ENCODE data around the gene VPS13C. TPM values are rescaled to one million over a fixed set of nuclear protein-coding genes. Genes with fewer than 3 reads are reported as not detected.
A peak's percentile ranks its signal among the peaks of the same experiment; 100 is the strongest.

VPS13C gene
- polyA plus RNA-seq, 3 donors: 12.0 to 32.2 (median 18.4) TPM

- Mint-ChIP-seq H3K27ac (no peak overlapping the region), H3K9me3 (no peaks in the 10 kb centered on the region), H3K4me3 (no peak overlapping the region), H3K4me1 (no peaks in the 10 kb centered on the region), H3K27me3 (ENCODE audit: low read depth in 3 of 3) (no peaks in the 10 kb centered on the region), H3K36me3 (peaks cover 28 to 29% of the 10 kb centered on the region in 2 donors)
- H3K4me1 ChIP-seq (ENCODE audit: control insufficient read depth in 1 of 2, insufficient read depth in 2 of 2, low read length in 2 of 2): no peaks in the 10 kb centered on the region
- no peak overlapping the region for H3K4me3 ChIP-seq (replicated peaks in 1 of 3; ENCODE audit: low read depth in 2 of 3, low read length in 3 of 3)
- no peak for DNase-seq
- H3K79me2 ChIP-seq (ENCODE audit: insufficient read depth, low read length): no peaks in the 10 kb centered on the region
- peak overlapping the region in 1 of 2 donors; percentile 68 for H3K27ac ChIP-seq (ENCODE audit: low read depth in 1 of 2, low read length in 2 of 2)
- H3K36me3 ChIP-seq (replicated peaks in 1 of 2; ENCODE audit: control insufficient read depth in 1 of 2, insufficient read depth in 2 of 2, low read length in 2 of 2): peaks cover 48 to 86% of the 10 kb centered on the region in 2 donors
- no peak overlapping the region for H3K4me2 ChIP-seq (replicated peaks; ENCODE audit: extremely low read depth, low read length, poor library complexity, severe bottlenecking)
- WGBS (ENCODE audit: insufficient coverage): 84% methylated on average over 5 of the region's 8 CpGs
- H3K27me3 ChIP-seq (ENCODE audit: control insufficient read depth in 2 of 2, insufficient read depth in 2 of 2, low read length in 2 of 2): no peaks in the 10 kb centered on the region
- H3K9me3 ChIP-seq (replicated peaks in 1 of 2; ENCODE audit: control insufficient read depth in 1 of 2, insufficient read depth in 1 of 2, low read length in 2 of 2): no peaks in the 10 kb centered on the region
- TF ChIP-seq, protein P1, sequence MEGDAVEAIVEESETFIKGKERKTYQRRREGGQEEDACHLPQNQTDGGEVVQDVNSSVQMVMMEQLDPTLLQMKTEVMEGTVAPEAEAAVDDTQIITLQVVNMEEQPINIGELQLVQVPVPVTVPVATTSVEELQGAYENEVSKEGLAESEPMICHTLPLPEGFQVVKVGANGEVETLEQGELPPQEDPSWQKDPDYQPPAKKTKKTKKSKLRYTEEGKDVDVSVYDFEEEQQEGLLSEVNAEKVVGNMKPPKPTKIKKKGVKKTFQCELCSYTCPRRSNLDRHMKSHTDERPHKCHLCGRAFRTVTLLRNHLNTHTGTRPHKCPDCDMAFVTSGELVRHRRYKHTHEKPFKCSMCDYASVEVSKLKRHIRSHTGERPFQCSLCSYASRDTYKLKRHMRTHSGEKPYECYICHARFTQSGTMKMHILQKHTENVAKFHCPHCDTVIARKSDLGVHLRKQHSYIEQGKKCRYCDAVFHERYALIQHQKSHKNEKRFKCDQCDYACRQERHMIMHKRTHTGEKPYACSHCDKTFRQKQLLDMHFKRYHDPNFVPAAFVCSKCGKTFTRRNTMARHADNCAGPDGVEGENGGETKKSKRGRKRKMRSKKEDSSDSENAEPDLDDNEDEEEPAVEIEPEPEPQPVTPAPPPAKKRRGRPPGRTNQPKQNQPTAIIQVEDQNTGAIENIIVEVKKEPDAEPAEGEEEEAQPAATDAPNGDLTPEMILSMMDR (IDR thresholded peaks at IDR 0.05): no peak
- no peak overlapping the region for H3K9ac ChIP-seq (ENCODE audit: insufficient read depth, low read length, poor library complexity, severe bottlenecking)
- intact Hi-C loops (cut with micrococcal nuclease): no loop called here
- no peaks in the 10 kb centered on the region for H4K20me1 ChIP-seq (ENCODE audit: insufficient read depth, low read length)
- H2AFZ ChIP-seq (ENCODE audit: insufficient read depth, low read depth, low read length, poor library complexity, severe bottlenecking): no peak overlapping the region
Observed at GRCh38 chr15:61857169-61857829, 202.9 kb downstream of the VPS13C start.

GRCh38 chr15:61856295-61856694 is 204.0 kb downstream of the VPS13C start:
- no peaks in the 10 kb centered on the region for H3K27me3 ChIP-seq (ENCODE audit: control insufficient read depth in 2 of 2, insufficient read depth in 2 of 2, low read length in 2 of 2)
- H3K4me3 ChIP-seq (replicated peaks in 1 of 3; ENCODE audit: low read depth in 2 of 3, low read length in 3 of 3): no peak overlapping the region
- Mint-ChIP-seq H3K9me3 (no peaks in the 10 kb centered on the region), H3K4me3 (no peak overlapping the region), H3K27ac (peak overlapping the region in 1 of 7 donors; percentile 11), H3K27me3 (ENCODE audit: low read depth in 3 of 3) (no peaks in the 10 kb centered on the region), H3K36me3 (peaks cover 32 to 33% of the 10 kb centered on the region in 2 donors), H3K4me1 (no peaks in the 10 kb centered on the region)
- H3K9ac ChIP-seq (ENCODE audit: insufficient read depth, low read length, poor library complexity, severe bottlenecking): no peak overlapping the region
- H3K79me2 ChIP-seq (ENCODE audit: insufficient read depth, low read length): no peaks in the 10 kb centered on the region
- H3K27ac ChIP-seq (ENCODE audit: low read depth in 1 of 2, low read length in 2 of 2): no peak overlapping the region
- intact Hi-C loops (cut with micrococcal nuclease): no loop called here
- H2AFZ ChIP-seq (ENCODE audit: insufficient read depth, low read depth, low read length, poor library complexity, severe bottlenecking): no peak overlapping the region
- H3K36me3 ChIP-seq (replicated peaks in 1 of 2; ENCODE audit: control insufficient read depth in 1 of 2, insufficient read depth in 2 of 2, low read length in 2 of 2): peaks cover 49 to 86% of the 10 kb centered on the region in 2 donors
- H3K4me1 ChIP-seq (ENCODE audit: control insufficient read depth in 1 of 2, insufficient read depth in 2 of 2, low read length in 2 of 2): no peaks in the 10 kb centered on the region
- DNase-seq: no peak
- H3K4me2 ChIP-seq (replicated peaks; ENCODE audit: extremely low read depth, low read length, poor library complexity, severe bottlenecking): no peak overlapping the region
- no CpG with 5 or more reads among the region's 1 CpG for WGBS (ENCODE audit: insufficient coverage)
- no peaks in the 10 kb centered on the region for H4K20me1 ChIP-seq (ENCODE audit: insufficient read depth, low read length)
- TF ChIP-seq, protein P1 (IDR thresholded peaks at IDR 0.05): no peak
- H3K9me3 ChIP-seq (replicated peaks in 1 of 2; ENCODE audit: control insufficient read depth in 1 of 2, insufficient read depth in 1 of 2, low read length in 2 of 2): no peaks in the 10 kb centered on the region

All from CD14-positive monocyte (primary cell).